ENCODE results near the gene LPGAT1.

The LPGAT1 gene

GRCh38 chr1:211843507-211844298 is 13.1 kb upstream of the LPGAT1 start:
- Histone ChIP-seq H3K36me3 (ENCODE audit: control insufficient read depth in 1 of 2, insufficient read depth in 2 of 2, low read length in 2 of 2) (no peaks in the 10 kb centered on the region), H3K4me1 (ENCODE audit: control insufficient read depth in 1 of 2, insufficient read depth in 2 of 2, low read length in 2 of 2) (no peaks in the 10 kb centered on the region), H3K27ac (ENCODE audit: low read length) (no peak overlapping the region), H3K4me3 (ENCODE audit: low read depth in 1 of 2, low read length in 2 of 2) (no peak overlapping the region), H3K9me3 (ENCODE audit: control insufficient read depth in 1 of 2, low read length in 2 of 2) (no peaks in the 10 kb centered on the region), H3K27me3 (ENCODE audit: low read depth, low read length) (no peaks in the 10 kb centered on the region)

DNA sequence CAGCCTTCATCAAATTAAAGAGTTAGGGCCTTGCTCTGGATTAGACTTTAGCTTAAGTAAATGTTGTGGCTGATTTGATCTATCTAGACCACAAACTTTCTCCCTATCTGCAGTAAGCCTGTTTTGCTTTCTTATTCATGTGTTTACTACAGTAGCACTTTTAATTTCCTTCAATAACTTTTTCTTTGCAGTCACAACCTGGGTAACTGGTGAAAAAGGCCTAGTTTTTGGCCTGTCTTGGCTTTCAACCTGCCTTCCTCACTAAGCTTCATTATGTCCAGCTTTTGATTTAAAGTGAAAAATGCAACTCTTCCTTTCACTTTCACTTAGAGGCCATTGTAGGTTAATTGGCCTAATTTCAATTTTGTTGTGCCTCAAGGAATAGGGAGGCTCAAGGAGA is 12.5 kb upstream of the LPGAT1 start:
- H3K27ac ChIP-seq (ENCODE audit: low read length): no peak overlapping the region
- no peaks in the 10 kb centered on the region for H3K4me1 ChIP-seq (ENCODE audit: control insufficient read depth in 1 of 2, insufficient read depth in 2 of 2, low read length in 2 of 2)
- no peaks in the 10 kb centered on the region for H3K9me3 ChIP-seq (ENCODE audit: control insufficient read depth in 1 of 2, low read length in 2 of 2)
- no peaks in the 10 kb centered on the region for H3K36me3 ChIP-seq (ENCODE audit: control insufficient read depth in 1 of 2, insufficient read depth in 2 of 2, low read length in 2 of 2)
- no peaks in the 10 kb centered on the region for H3K27me3 ChIP-seq (ENCODE audit: low read depth, low read length)
- no peak overlapping the region for H3K4me3 ChIP-seq (ENCODE audit: low read depth in 1 of 2, low read length in 2 of 2)

- H3K36me3 ChIP-seq (ENCODE audit: control insufficient read depth in 1 of 2, insufficient read depth in 2 of 2, low read length in 2 of 2): no peaks in the 10 kb centered on the region
- H3K4me3 ChIP-seq (ENCODE audit: low read depth in 1 of 2, low read length in 2 of 2): no peak overlapping the region
- H3K9me3 ChIP-seq (ENCODE audit: control insufficient read depth in 1 of 2, low read length in 2 of 2): no peaks in the 10 kb centered on the region
- H3K27ac ChIP-seq (ENCODE audit: low read length): no peak overlapping the region
- H3K4me1 ChIP-seq (ENCODE audit: control insufficient read depth in 1 of 2, insufficient read depth in 2 of 2, low read length in 2 of 2): no peaks in the 10 kb centered on the region
- no peaks in the 10 kb centered on the region for H3K27me3 ChIP-seq (ENCODE audit: low read depth, low read length)
Observed at GRCh38 chr1:211842518-211842917, 12.0 kb upstream of the LPGAT1 start.

DNA sequence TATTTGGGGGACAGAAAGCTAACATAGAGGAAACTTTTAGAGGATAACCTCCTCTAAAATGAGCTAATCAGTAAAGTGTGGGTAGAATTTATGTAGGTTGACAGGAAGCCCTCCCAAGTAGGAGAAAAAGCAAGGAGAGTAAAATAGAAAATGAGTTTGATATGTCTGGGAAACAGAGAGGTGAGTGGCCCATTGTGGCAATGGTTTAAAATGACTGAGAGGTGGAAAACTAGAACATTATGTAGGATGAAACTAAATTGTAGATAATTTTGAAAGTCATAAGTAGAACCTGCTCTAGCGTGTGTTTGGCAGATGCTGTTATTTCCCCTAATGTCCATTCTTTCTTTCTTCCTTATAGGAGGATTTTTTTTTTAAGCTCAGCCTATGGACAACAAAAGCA is 8.5 kb upstream of the LPGAT1 start:
- Histone ChIP-seq H3K27me3 (ENCODE audit: low read depth, low read length) (no peaks in the 10 kb centered on the region), H3K4me1 (ENCODE audit: control insufficient read depth in 1 of 2, insufficient read depth in 2 of 2, low read length in 2 of 2) (no peaks in the 10 kb centered on the region), H3K9me3 (ENCODE audit: control insufficient read depth in 1 of 2, low read length in 2 of 2) (no peaks in the 10 kb centered on the region), H3K36me3 (ENCODE audit: control insufficient read depth in 1 of 2, insufficient read depth in 2 of 2, low read length in 2 of 2) (no peaks in the 10 kb centered on the region), H3K4me3 (ENCODE audit: low read depth in 1 of 2, low read length in 2 of 2) (no peak overlapping the region), H3K27ac (ENCODE audit: low read length) (no peak overlapping the region)

- no peak overlapping the region for H3K27ac ChIP-seq (ENCODE audit: low read length)
- H3K9me3 ChIP-seq (ENCODE audit: control insufficient read depth in 1 of 2, low read length in 2 of 2): no peaks in the 10 kb centered on the region
Observed at GRCh38 chr1:211833174-211833820, 2.7 kb upstream of the LPGAT1 start.

GRCh38 chr1:211832661-211833060 is 2.1 kb upstream of the LPGAT1 start:
- H3K36me3 ChIP-seq (ENCODE audit: control insufficient read depth in 1 of 2, insufficient read depth in 2 of 2, low read length in 2 of 2): no peaks in the 10 kb centered on the region
- no peaks in the 10 kb centered on the region for H3K27me3 ChIP-seq (ENCODE audit: low read depth, low read length)
- no peak overlapping the region for H3K27ac ChIP-seq (ENCODE audit: low read length)
- no peak overlapping the region for H3K4me3 ChIP-seq (ENCODE audit: low read depth in 1 of 2, low read length in 2 of 2)
- no peaks in the 10 kb centered on the region for H3K9me3 ChIP-seq (ENCODE audit: control insufficient read depth in 1 of 2, low read length in 2 of 2)
- H3K4me1 ChIP-seq (ENCODE audit: control insufficient read depth in 1 of 2, insufficient read depth in 2 of 2, low read length in 2 of 2): peaks cover 0 to 12% of the 10 kb centered on the region in 2 donors

More at GRCh38 chr1:211833174-211833820, 2.7 kb upstream of the LPGAT1 start:
- Histone ChIP-seq H3K4me3 (ENCODE audit: low read depth in 1 of 2, low read length in 2 of 2) (no peak overlapping the region), H3K27me3 (ENCODE audit: low read depth, low read length) (no peaks in the 10 kb centered on the region), H3K4me1 (ENCODE audit: control insufficient read depth in 1 of 2, insufficient read depth in 2 of 2, low read length in 2 of 2) (peaks cover 0 to 8% of the 10 kb centered on the region in 2 donors), H3K36me3 (ENCODE audit: control insufficient read depth in 1 of 2, insufficient read depth in 2 of 2, low read length in 2 of 2) (no peaks in the 10 kb centered on the region)

- no peaks in the 10 kb centered on the region for H3K9me3 ChIP-seq (ENCODE audit: control insufficient read depth in 1 of 2, low read length in 2 of 2)
- peaks cover 0 to 19% of the 10 kb centered on the region in 2 donors for H3K4me1 ChIP-seq (ENCODE audit: control insufficient read depth in 1 of 2, insufficient read depth in 2 of 2, low read length in 2 of 2)
- H3K27ac ChIP-seq (ENCODE audit: low read length): no peak overlapping the region
- no peaks in the 10 kb centered on the region for H3K27me3 ChIP-seq (ENCODE audit: low read depth, low read length)
- H3K4me3 ChIP-seq (ENCODE audit: low read depth in 1 of 2, low read length in 2 of 2): no peak overlapping the region
- H3K36me3 ChIP-seq (ENCODE audit: control insufficient read depth in 1 of 2, insufficient read depth in 2 of 2, low read length in 2 of 2): no peaks in the 10 kb centered on the region
Observed at GRCh38 chr1:211831558-211832323, 1.2 kb upstream of the LPGAT1 start.

DNA sequence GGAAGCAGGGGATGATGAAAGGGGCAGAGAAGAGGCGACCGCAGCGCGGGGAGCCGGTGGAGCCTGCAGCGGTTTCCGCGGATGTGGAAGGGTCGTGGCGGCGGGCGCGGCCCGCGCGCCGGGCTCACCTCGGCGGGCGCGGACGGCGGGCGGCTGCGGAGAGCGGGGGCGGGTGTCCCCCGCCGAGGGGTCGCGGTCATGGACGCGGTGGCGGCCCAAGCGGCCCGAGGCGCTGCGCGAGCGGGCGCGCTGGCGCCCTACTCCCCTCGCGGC is 572 bp downstream of the LPGAT1 start:
- Histone ChIP-seq H3K9me3 (ENCODE audit: control insufficient read depth in 1 of 2, low read length in 2 of 2) (no peaks in the 10 kb centered on the region), H3K4me3 (ENCODE audit: low read depth in 1 of 2, low read length in 2 of 2) (peak overlapping the region; percentile 78 to 87), H3K27ac (ENCODE audit: low read length) (no peak overlapping the region), H3K27me3 (ENCODE audit: low read depth, low read length) (no peaks in the 10 kb centered on the region), H3K4me1 (ENCODE audit: control insufficient read depth in 1 of 2, insufficient read depth in 2 of 2, low read length in 2 of 2) (peaks cover 0 to 19% of the 10 kb centered on the region in 2 donors), H3K36me3 (ENCODE audit: control insufficient read depth in 1 of 2, insufficient read depth in 2 of 2, low read length in 2 of 2) (no peaks in the 10 kb centered on the region)

DNA sequence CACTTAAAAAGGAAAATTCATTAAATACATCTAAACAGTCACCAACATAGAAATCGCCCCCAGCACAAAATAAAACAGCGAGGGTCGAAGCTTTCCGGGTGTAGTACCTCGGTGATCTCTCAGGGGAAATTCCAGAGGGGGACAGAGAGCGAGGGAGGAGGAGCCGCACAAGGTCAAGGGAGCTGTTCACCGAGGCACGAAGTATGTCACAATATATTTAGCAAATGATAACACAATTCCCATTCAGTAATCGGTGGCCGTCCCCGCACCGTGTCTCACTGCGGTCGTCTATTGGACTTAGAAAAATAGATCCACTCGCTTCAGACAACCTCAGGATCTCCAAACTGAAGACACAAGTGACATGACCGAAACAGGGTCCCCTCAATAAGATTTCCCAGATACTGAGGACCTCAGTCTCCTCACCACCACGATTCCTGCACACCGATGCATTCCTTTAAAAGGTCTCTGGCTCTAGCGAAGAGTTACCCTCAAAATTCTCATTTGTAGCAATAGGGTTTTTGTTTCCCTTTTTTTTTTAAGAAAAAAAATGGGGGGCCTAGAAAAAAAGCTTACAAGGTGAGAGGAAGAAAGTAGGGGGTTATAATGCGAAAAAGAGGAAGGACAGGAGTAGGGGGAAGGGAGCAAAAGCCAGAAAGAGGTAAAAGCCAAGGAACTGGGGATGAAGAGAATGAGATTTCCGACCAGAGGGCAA is 1.1 kb downstream of the LPGAT1 start:
- H3K4me1 ChIP-seq (ENCODE audit: control insufficient read depth in 1 of 2, insufficient read depth in 2 of 2, low read length in 2 of 2): peaks cover 0 to 19% of the 10 kb centered on the region in 2 donors
- H3K4me3 ChIP-seq (ENCODE audit: low read depth in 1 of 2, low read length in 2 of 2): peak overlapping the region; percentile 78 to 87
- H3K36me3 ChIP-seq (ENCODE audit: control insufficient read depth in 1 of 2, insufficient read depth in 2 of 2, low read length in 2 of 2): no peaks in the 10 kb centered on the region
- no peaks in the 10 kb centered on the region for H3K9me3 ChIP-seq (ENCODE audit: control insufficient read depth in 1 of 2, low read length in 2 of 2)
- no peaks in the 10 kb centered on the region for H3K27me3 ChIP-seq (ENCODE audit: low read depth, low read length)
- no peak overlapping the region for H3K27ac ChIP-seq (ENCODE audit: low read length)

- H3K27me3 ChIP-seq (ENCODE audit: low read depth, low read length): no peaks in the 10 kb centered on the region
- peaks cover 0 to 19% of the 10 kb centered on the region in 2 donors for H3K4me1 ChIP-seq (ENCODE audit: control insufficient read depth in 1 of 2, insufficient read depth in 2 of 2, low read length in 2 of 2)
- no peak overlapping the region for H3K27ac ChIP-seq (ENCODE audit: low read length)
- H3K4me3 ChIP-seq (ENCODE audit: low read depth in 1 of 2, low read length in 2 of 2): peak overlapping the region; percentile 78 to 87
- H3K9me3 ChIP-seq (ENCODE audit: control insufficient read depth in 1 of 2, low read length in 2 of 2): no peaks in the 10 kb centered on the region
- no peaks in the 10 kb centered on the region for H3K36me3 ChIP-seq (ENCODE audit: control insufficient read depth in 1 of 2, insufficient read depth in 2 of 2, low read length in 2 of 2)
Observed at GRCh38 chr1:211828584-211829342, 1.8 kb downstream of the LPGAT1 start.
